ENCODE data around the gene REEP3.
A peak's percentile ranks its signal among the peaks of the same experiment; 100 is the strongest.

REEP3 gene

DNA sequence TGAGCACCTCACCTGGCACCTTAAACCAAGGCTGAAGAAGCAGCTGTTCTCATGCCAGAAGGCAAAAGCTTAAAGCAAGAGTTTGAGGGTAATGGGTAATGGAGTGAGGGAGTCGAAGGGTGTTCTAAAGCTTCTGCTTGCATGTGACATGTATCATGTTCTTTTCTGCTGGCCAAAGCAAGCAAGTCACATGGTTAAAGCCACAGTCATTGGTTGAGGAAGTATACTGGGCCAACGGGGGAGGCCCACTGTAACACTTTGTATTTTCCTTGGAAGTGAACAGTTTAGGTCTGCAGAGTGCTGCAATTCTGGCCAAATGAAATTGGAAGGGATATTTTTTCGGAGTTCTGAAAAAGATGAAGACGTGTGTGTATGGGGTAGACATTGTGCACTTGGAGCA is 75.7 kb downstream of the REEP3 start:
- DNase-seq (ENCODE audit: insufficient read length, low spot score) (no peak), FAIRE-seq (no peak)
- no peak for TF ChIP-seq POLR2A (IDR thresholded peaks at IDR 0.05; ENCODE audit: low read depth, low read length)

DNA sequence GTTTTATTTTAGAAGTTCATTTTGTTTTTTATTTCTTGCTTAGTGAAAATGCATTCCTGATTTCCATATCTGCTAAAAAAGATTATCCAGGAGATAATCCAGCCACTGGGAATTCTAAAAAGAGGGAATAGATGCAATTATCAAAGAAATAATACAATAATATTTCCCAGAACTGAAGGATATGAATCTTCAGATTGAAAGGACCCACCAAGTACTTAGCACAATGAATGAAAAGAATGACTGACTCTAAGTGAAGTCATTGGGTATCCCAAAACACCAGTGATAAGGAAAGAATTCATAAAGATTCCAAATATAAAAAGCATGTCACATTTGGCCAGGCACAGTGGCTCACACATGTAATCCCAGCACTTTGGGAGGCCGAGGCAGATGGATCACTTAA is 79.3 kb downstream of the REEP3 start:
- DNase-seq (ENCODE audit: insufficient read length, low spot score) = no peak
- FAIRE-seq = no peak
- no peak for TF ChIP-seq POLR2A (IDR thresholded peaks at IDR 0.05; ENCODE audit: low read depth, low read length)

DNA sequence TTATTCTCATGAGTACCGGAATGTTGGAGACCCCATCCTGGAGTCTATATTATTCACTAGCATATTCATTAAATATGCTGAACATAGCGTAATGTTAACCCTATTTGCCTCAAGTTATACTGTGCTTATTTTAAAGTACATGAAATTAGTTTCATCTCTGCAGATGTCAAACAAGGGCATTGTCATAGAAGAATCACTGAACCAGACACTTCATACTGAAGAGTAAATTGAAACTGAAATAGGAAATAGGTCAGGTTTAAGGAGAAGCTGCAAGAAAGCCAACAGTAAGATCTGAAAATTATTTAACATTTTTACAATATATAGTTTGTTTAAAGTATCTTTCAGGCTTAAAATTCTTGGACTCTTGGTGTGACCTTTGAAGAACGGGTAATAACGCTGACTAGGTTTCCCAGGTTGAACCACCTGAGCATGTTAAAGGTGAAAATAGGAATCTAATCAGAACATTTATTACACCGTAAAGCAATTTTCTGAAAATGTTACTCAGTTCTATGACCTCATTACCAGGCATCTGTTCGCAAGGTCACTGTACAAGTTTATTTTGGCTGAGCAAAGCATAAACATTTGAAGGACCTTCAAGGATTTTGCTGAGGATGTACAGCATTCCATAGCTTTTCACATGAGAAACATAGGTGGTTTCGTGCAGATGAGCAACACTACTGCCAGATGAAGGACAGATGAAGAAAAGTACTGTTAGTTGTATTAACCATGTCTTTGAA is 82.7 kb downstream of the REEP3 start:
- FAIRE-seq (peak; percentile 38), DNase-seq (ENCODE audit: insufficient read length, low spot score) (no peak)
- TF ChIP-seq POLR2A (IDR thresholded peaks at IDR 0.05; ENCODE audit: low read depth, low read length) = no peak

DNA sequence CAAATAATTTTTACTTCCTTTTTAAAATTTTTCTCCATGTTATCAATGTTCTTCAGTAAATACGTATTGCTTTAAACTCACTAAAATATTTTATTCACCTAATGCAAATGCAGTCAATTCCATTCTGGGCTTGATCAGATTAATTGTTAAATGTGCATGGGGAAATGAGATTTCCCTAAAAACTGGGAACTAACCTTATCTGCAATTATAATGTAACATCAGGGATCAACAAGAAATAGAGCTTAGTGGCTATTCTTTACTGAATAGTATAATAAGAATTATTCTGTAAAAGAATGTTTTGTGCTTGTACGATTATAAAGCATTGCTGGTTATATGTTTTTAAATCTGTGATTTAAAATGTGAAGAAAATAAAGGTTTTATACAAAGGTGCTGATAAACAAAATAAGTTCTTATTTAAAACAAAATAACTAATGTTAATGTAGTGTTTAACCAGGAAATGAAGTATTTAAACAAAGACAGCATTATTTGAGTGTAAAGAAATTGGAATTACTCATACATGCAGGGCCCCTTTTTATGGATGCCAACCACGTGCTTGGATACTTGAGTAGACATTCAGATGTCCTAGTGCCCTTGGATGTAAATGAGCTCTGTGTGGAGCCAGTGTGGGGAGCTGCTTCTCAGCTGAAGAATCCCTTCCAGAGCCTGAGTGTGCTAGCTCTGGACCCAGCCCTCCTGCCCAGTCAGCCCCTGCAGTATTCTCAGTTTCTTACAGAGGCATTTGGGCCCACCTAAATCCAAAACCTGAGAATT is 84.2 kb downstream of the REEP3 start:
- FAIRE-seq (peak; percentile 82), DNase-seq (ENCODE audit: insufficient read length, low spot score) (no peak)
- no peak for TF ChIP-seq POLR2A (IDR thresholded peaks at IDR 0.05; ENCODE audit: low read depth, low read length)

DNA sequence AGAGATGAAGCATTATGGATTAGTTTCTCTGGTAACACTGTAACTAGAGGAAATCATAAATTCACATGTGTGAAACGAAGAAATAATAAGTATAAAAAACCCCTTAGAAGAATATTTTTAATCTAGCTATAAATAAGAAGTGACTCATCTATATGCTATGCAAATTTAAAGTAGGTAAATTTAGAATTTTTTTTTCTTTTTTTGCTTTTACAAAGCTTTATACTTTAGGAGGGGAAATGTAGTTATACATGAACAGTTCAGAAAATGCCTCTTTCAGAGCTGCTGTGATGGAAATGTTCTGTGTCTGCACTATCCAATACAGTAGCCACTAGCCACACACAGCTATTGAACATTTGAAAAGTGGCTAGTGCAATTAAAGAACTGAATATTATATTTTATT is 87.3 kb downstream of the REEP3 start:
- FAIRE-seq (no peak), DNase-seq (ENCODE audit: insufficient read length, low spot score) (no peak)
- no peak for TF ChIP-seq POLR2A (IDR thresholded peaks at IDR 0.05; ENCODE audit: low read depth, low read length)

DNA sequence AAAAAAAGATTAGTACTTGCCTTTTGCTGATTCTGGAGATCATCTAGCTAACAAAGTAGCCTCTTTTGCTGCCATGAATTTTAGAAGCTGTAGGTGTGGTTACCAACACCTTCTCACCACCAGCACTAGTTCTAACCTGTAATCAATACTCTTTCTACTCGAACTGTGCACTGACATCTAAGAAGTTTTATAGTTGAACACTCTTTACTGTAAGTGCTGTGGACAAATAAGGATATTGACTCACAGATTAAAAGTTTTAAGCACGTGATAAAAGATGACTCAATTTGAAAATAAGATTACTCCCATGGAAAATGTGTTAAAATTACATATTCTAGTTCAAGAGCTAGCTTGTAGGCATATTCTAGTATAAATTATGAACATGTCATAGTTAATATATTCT is 89.9 kb downstream of the REEP3 start:
- no peak for TF ChIP-seq POLR2A (IDR thresholded peaks at IDR 0.05; ENCODE audit: low read depth, low read length)
- FAIRE-seq = peak; percentile 73
- no peak for DNase-seq (ENCODE audit: insufficient read length, low spot score)

DNA sequence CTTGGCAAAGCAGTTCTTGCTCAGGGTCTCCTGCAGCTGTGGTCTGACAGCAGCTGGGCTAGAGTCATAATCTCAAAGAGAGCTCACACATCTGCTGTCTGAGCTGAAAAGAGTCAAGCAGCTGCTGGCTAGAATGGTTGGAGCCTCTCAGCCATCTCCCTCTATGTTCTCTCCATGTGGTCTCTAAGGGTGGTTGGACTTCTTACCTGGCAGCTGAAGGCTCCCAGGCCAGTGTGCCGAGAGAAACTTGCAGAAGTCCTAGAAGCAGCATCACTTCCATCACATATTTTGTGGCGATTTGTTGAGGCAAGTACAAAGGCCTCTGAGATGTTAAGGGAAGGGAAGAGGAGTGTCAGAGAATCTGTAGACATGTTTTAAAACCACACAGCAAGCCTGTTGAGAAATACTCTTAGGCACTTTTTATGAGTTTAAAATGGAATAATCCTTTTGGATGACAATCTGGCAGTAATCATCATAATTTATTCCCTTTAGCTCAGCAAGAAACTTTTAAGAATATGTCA is 93.2 kb downstream of the REEP3 start:
- no peak for TF ChIP-seq POLR2A (IDR thresholded peaks at IDR 0.05; ENCODE audit: low read depth, low read length)
- DNase-seq (ENCODE audit: insufficient read length, low spot score) (no peak), FAIRE-seq (peak; percentile 55)

DNA sequence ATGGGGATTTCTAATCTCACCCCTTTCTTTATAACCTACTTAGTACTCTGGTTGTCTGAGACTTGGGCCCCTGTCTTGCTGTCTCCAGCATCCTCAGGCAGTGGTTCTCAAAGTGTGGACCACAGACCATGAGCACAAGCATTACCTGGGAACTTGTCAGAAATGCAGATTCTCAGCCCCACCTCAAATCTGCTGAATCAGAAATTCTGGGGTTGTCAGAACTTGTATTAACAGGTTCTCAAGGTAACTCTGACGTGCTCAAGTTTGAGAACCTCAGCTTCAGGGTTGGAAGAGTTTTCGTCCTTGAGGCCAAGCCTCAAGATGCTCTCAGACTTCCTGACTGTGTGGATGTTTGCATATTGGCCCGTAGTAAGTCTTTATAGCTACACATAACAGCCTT is 97.4 kb downstream of the REEP3 start:
- no peak for TF ChIP-seq POLR2A (IDR thresholded peaks at IDR 0.05; ENCODE audit: low read depth, low read length)
- no peak for FAIRE-seq

DNA sequence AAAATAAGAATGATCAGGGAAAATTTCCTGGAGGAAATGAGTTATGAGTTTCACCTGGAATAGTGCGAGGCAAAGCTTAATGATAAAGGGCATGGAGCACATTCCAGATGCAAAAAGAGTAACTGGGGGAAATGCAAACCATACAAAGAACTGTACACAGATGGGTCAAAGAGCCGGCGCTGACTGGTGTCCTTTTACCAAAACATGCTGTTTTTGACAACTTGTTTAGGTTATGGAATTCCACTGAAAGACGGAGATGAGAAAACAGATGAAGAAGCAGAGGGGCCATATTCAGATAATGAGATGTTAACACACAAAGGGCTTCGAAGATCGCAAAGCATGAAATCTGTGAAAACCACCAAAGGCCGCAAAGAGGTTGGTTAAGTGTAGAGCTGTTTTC is 98.2 kb downstream of the REEP3 start:
- DNase-seq (ENCODE audit: insufficient read length, low spot score) = no peak
- no peak for TF ChIP-seq POLR2A (IDR thresholded peaks at IDR 0.05; ENCODE audit: low read depth, low read length)
- no peak for FAIRE-seq

More for the DNA sequence above, 97.4 kb downstream of the REEP3 start:
- no peak for DNase-seq (ENCODE audit: insufficient read length, low spot score)

DNA sequence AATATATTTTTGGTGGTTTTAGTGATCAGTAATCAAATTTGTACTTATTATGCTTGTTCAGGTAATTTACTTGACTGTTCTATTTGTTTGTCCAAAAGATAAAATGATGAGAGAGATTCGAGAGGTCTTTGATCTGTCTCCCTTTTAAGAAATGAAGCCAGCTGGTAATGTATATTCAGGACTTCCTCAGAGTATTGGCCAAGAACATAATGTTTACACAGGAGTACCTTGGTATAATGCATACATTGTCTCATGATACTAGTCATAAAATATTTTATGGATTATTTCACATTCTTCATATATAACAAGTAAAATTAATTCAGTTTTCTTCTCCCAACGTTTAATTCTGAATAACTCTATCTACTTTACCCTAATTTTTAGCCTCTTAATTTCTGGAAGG is 100.9 kb downstream of the REEP3 start:
- no peak for TF ChIP-seq POLR2A (IDR thresholded peaks at IDR 0.05; ENCODE audit: low read depth, low read length)
- DNase-seq (ENCODE audit: insufficient read length, low spot score) = no peak
- FAIRE-seq = no peak

DNA sequence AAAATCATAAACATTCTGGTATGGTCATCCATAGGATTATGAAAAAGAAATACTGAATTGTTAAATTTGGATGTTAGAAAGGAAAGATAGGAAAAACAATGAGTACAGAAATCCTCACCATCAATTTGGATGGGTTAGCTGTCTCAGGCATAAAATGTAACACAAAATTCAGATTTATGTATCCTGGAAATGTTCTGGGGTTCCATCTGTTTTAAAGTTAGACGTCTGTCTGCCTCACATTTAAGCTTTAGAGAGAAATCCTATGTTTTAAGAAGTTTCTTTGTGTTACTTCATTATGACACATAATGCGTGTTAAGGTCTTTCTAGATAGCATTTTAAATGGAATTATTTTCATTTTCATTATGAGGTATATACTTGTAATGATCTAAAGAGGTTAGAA is 103.5 kb downstream of the REEP3 start:
- DNase-seq (ENCODE audit: insufficient read length, low spot score) (no peak), FAIRE-seq (peak; percentile 75)
- no peak for TF ChIP-seq POLR2A (IDR thresholded peaks at IDR 0.05; ENCODE audit: low read depth, low read length)

DNA sequence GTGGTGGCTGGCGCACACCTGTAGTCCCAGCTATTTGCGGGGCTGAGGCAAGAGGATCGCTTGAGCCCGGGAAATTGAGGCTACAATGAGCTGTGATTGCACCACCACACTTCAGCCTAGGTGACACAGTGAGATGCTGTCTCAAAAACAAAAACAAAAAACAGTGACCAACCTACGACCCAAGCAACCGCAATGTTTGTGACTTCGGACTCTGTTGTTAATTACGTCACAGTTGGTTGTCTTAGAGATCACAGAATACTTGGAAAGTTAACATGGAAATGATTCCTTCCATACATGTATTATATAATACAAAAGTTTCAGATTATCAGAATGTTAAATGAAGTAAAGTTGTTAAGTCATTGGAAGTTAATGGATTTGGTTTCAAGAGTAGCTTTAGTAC is 106.2 kb downstream of the REEP3 start:
- FAIRE-seq (peak; percentile 23), DNase-seq (ENCODE audit: insufficient read length, low spot score) (no peak)
- no peak for TF ChIP-seq POLR2A (IDR thresholded peaks at IDR 0.05; ENCODE audit: low read depth, low read length)

DNA sequence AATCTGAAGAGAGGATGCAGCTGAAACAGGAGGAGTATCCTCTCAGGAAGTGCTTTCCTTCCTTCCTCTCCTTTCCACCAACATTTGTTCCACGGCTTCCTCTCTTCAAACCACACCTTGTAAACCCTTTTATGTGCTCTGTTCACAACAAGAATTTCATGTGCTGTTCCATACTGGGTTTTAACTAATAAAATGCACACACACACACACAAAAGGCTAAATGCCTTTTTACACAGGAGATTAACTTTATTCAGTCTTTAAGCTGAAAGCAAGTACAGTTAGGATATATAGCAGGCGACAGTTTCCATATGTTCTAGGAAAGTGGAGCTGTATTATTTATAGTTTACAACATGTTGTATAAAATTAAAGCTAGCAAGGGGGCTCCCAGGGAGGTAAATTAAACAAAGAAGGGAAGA is 106.7 kb downstream of the REEP3 start:
- TF ChIP-seq POLR2A (IDR thresholded peaks at IDR 0.05; ENCODE audit: low read depth, low read length) = no peak
- FAIRE-seq = peak; percentile 78

DNA sequence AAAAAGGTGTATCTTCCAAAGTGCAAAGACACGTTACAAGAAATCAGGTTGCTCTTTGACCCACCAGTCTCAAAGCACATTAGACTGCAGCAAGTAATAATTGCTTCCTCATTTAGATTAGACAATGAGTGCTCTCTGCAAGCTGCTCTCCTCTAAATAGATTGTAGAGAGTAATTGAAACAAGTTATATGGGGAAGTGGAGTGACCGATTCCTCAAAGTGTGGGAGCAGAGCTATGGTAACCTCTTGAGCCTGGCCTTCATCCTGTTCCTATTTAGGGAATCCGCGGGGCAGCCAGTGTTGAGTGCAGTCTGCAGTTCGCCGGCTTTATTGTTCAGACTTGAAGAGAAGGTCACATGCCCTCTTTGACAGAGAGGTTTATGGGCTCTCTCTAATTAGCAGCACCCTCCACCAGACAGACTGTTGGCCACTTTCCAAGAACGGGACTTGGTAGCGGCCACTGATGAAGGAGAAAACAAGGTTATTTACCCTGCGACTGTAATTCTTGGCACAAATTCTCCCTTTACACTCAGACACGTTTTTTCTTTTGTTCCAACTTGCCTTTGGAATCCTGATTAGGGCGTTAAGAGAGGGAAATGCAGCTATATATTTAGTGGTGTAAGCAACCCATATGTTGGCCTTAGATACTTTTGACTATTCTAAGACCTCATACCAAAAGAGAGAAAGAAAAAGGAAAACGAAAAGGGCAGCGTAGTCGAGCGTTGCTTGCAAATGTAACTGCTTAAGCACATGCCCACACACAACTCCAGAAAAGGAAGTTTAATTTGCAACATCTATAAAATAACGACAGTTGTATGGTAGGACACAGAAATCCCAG is 107.5 kb downstream of the REEP3 start:
- FAIRE-seq (peak; percentile 83), DNase-seq (ENCODE audit: insufficient read length, low spot score) (peak; percentile 23)
- no peak for TF ChIP-seq POLR2A (IDR thresholded peaks at IDR 0.05; ENCODE audit: low read depth, low read length)

More for the DNA sequence above, 106.7 kb downstream of the REEP3 start:
- DNase-seq (ENCODE audit: insufficient read length, low spot score) = no peak
